Measurements from ENCODE around the gene KIDINS220.

The KIDINS220 gene

DNA sequence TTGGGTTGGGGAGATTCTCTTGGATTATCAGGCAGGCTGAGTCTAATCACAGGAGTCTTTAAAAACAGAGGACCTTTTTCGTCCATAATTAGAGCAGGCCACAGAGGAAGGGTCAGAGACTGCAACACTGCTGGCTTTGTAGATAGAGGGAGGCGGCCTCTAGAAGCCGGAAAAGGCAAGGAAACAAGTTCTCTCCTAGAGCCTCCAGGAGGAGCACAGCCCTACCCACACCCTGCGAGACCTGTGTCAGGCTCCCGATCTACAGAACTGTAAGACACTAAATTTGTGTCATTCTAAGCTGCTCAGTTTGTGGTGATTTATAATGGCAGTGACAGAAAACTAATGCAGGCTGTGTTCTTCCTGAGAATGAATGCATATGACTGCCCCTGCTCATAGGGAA lies 140.2 kb downstream of the KIDINS220 start:
- no peak for DNase-seq (ENCODE audit: low read depth)

DNA sequence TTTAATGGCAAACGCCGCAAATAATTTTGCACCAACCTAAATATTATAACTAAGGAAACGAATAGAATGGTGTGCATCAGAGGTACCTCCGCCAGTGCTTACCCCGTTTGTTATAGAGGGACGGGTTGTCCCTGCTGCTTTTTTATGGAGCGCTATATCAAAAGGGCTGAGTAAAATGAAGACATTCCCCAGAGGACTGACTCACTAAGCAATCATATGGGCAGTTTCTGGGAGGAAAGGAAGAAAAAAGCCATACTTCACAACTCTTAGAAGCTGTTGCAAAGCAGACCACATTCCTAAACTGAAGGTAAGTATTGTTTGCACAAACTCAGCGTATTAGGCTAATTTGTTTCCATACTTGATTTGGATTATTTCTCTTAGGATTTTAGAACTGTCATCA lies 142.7 kb downstream of the KIDINS220 start:
- DNase-seq (ENCODE audit: low read depth), result no peak

DNA sequence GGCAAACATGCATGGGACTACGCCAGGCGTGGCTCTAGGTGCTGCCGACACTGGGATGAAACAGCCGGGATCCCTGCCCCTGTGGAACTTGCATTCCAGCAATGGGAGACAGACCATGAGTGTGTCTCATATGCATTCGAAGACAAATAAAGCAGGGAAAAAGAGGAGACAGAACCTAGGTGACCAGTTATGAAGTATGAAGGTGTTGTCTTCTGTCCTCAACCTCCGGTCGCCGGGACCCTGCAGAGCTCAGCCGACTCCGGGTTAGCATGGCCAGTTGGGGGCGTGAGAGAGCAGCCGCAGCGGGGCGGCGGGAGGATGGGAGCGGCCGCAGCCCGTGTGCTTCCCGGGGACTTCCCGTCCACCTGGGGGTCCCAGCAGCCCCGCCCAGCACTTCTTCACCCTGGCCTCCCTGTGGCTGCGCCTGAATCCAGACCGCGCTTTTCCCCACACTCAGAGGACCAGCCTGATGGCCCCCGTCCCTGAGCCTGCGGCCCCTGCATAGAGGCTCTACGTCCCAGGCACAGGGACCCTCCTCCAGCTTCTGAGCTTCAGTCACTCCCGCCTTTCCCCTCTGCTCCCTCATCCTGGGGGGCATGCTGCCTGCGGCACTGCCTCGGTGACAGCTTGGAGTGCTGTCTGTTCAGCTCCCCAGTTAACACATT lies 144.1 kb downstream of the KIDINS220 start:
- DNase-seq (ENCODE audit: low read depth), result no peak

DNA sequence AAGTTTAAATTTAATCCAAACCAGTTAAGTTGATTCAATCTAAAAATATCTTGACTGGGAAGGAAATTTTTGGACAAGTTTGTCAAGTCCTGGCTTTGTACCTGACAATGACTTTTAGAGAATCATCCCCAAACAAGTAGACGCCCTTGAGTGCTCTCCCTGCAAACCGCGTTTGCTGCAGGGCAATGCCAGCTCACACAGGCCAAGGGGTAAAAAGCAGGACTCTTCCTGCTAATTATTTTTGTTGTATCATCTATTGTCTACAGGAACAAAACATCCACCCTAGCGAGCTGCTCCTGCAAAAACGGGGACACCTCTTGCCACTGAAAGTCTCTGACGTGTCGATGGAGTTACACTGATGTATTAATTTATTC lies 144.6 kb downstream of the KIDINS220 start:
- no peak for DNase-seq (ENCODE audit: low read depth)

DNA sequence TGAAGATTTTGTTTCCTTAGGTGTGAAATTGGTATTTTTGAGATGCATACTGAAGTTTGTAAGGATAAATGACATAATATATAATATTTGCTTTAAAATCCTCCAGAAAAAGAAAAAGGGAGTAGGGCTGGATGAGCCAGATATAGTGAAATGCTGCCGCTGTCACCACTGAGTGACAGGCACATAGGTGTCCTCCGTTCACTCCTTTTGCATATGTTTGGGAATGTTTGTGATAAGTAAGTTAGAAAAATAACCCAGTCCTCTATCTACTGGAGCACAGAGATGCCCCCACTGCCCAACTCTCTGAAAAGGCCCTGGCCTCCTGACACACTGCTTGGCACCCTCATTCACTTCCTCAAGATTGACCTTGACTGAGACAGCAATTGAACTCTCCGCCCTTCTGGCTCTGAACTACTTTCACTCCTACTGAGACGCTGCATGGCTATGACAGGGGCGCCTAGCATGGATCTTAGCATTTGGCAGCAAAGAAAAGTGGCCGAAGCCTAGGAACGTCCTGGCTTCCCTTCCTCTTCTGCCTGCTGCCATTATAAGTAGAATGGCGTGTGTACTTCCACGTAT lies 145.5 kb downstream of the KIDINS220 start:
- no peak for DNase-seq (ENCODE audit: low read depth)

DNA sequence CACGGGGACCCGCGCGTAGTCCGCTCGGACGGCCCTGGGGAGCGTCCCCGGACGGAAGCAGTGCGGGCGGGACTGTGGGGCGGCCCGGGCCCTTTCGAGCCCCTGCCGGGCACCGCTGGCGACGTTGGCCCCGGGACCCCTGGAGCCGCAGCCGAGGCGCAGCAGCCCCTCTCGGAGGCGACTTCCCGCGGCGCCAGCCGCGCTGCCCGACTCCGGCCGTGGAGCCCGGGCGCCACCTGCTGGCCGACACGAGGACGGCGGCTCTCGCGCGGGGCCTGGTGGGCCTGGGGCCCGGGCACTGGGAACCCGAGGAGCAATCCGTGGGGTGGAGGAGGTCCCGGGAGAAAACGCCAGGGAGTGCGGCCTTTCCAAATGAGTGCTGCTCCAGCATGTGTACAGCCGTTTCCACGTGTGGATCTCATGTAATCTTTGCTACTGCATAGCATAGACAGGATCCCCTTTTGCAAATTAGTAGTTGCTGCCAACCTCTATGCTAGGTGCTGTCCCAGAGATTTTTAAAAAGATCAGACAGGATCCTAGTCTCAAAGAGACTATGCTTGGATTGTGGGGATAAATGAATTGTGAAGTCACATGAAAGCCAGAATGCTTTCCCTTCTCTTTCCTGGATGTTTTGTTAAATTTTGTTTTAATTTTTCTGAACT lies 151.6 kb downstream of the KIDINS220 start:
- peak; percentile 63 for DNase-seq (ENCODE audit: low read depth)

DNA sequence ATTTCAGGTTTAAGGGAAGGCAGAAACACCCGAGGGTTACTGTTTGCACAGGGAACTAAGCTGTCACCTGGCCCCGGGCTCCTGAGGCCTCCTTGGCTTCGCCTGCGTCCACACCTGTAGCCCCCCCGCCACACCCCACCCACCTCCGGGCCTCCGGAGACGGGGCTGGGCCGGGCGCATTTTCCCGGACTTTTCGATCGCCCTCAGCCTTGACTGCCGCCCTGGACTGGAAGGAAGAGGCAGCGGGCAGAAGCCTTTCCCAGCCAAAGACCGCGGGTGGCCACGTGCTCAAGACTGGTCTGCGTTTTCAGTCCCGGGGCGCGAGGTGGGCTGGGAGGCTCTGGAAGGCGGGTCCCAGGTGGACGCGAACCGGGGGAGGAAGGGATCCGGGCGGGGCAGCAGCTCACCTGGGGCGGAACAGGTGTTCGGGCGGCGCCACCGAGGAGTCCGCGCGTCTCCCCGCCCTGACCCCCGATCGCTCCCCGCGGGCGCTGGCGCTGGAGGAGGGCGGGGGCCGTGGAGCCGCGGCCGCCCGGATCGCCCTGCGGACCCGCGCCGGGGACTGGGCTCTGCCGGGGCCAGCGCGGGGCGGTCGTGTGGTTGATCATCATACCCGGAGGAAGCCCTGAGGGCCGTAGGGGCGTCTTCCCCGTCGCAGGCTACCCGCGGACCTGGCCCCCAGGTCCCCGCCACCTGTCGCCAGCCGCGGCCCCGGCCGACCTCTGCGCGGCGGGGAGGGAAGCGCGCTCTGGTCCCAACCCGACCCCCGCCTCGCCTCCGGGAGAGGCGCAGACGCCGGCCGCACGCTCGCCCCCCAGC lies 152.3 kb downstream of the KIDINS220 start:
- no peak for DNase-seq (ENCODE audit: low read depth)

DNA sequence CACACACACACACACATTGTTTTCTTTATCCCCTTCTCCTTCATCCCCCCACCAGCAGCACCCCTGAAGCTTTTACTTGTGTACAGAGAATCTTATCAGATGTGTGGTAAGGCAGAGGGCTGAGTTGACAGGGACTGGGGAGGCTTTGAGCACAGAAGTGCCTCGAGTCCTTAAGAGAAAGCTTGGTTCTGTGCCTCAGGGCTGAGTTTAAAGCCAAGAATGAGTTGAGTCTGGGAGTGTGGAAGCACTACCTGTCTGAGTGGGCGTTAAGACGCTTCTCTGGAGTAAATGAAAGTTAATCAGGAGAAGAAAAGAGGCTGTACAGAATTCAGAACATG lies 152.9 kb downstream of the KIDINS220 start:
- no peak for DNase-seq (ENCODE audit: low read depth)

DNA sequence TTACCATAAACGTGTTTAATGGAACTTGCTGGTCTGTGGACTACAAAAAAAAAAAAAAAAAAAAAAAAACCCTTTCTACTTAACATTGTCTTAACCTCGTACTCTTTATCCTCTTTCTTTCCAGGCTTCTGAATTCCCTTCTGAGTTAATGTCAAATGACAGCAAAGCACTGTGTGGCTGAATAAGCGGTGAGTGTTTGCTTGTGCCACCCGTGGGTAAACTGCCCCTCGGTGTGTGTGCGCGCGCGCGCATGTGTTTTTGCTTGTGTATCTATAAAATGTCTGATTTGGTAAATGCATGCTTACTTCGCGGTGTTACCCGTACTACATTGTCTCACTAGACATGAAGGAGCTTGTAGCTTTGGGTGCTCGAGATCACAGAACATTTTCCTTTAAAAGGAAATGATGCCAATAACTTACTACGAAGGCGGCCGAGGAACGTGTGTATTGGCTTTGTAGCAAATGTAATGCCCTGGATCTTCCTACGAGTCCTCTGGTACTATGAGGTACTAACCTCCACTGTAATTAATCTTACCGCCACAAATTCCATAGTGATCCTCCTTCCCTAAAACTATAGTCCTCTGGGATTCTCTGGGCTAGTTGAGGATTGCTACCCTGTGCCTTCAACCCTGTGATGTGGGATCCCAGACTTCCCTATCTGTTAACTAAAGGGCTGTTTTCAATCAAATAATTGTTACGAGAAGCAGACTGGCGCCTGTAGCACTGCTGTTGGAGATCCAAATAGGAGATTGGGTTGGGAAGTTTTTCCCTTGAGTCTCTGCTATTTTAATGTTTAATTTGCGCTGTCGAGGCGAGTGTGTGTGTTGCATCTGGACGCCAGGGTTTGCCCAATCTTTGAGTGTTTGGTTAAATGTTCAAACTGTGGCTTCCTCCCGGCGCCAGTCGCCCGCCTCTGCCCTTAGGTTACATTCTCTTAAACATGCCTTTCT lies 154.4 kb downstream of the KIDINS220 start:
- no peak for DNase-seq (ENCODE audit: low read depth)

DNA sequence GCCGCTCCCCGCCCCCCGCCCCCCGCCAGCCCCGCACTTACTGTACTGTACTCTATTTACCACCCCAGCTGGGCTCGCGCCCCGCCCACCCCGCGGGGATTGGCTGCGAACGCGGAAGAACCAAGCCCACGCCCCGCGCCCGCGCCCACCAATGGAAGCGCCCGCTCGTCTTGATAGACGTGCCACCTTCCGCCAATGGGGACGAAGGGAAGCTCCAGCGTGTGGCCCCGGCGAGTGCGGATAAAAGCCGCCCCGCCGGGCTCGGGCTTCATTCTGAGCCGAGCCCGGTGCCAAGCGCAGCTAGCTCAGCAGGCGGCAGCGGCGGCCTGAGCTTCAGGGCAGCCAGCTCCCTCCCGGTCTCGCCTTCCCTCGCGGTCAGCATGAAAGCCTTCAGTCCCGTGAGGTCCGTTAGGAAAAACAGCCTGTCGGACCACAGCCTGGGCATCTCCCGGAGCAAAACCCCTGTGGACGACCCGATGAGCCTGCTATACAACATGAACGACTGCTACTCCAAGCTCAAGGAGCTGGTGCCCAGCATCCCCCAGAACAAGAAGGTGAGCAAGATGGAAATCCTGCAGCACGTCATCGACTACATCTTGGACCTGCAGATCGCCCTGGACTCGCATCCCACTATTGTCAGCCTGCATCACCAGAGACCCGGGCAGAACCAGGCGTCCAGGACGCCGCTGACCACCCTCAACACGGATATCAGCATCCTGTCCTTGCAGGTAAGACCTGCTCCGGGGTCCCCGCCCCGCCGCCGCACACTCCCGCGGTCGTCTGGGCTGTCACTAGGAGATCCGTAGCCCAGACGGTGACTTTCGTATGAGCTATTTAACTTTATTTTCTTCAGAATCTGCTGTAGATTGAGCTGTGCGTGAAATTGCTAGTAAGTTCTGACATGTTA lies 155.4 kb downstream of the KIDINS220 start, which contains the start of gene ID2:
Gene ID2 (plus strand): TSS at position 271 of the 907 bp plus-strand sequence. CDS start 110 bp downstream, at position 381.
- peak; percentile 98 for DNase-seq (ENCODE audit: low read depth)

DNA sequence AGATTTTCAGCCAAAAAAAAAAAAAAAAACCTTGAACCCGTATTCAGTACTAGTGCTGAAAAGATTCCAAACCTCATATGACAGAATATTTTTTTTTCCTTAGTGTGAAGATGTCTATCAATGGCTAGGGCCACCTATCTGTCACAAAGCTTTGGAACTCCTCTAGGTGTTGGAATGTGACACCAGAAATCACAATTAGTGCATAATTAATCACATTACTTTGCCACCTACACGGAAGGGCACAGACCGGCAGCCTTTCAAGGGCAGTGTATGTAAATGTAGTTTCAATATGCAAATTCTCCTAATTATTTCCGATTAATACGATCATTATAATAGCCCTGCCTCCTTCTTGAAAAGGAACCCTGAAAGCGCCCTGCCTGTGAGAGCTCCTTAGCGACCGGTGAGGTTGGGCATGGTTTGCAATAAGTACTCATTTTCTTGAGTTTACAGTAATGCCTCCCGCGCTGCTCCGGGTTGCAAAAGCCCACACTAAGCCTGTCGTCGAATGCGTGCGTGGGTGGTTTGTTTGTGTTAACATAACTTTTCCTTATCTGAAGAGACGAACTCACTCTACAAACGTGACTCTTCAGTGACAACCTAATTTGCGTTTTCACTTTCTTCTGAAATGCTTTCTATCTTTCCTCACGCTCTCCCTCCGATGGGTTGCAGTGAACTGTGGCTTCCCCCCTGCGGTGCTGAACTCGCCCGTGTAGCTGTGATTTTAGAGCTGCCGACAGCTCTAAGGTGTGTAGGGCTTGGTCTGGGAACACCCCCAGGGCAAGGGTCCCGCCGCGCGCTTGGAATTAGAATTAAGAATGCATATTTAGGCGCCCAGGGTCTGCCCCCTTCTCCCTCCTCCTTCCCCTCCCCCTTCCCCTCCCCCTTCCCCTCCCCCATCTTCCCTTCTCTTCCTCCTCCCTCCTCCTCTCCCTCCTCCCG lies 156.3 kb downstream of the KIDINS220 start:
- DNase-seq (ENCODE audit: low read depth), result no peak

DNA sequence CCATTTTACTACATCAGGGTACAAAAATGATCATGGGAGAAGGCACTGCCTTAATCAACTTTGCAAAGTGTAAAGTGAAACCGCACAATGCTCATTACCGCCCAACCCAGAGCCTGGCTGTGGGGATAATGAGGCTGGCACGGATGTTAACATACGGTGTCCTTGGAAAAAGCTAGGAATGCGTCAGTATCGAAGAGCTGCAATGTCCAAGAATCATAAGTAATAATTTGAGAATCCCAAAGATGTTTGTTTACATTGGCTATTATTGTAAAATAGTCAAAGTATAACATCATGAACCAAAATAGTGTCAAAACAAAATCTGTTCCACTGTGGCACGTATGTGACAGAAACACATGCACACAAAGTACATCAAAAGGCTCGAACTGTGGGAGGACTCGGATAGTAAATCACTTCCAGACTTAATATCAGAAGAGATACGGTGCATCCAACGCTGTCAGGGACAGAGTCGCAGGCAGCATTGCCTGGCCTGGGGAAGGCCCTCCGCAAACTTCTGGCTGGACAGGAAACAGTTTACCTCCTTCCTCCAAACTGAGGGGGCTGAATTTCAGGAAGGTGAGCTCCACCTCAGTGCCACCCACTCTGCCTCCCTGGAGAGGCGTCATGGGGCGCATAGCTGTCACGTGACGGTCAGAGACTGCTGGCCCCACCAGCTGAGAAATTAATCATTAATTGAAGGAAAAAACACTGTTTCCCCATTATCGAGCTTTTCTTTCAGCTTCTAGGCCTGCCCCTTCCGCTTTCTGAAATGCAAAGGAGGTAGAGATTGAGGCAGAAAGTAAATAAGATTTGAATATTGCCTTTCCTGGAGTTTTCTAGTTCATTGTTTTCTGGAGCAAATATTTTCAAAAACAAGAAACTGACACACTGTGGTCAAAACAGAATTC lies 157.3 kb downstream of the KIDINS220 start:
- no peak for DNase-seq (ENCODE audit: low read depth)

DNA sequence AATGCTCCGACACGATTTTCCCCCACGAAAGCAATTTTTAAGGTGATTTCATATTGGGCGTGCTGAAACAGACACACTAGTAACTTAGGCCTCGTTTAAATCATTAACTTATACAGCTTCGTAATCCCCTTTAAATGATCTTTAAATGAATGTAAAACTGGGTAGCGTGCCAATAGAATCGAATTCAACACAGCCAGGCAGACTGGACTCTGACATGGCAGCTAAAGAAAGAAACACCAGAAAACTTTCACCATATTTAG lies 157.9 kb downstream of the KIDINS220 start:
- DNase-seq (ENCODE audit: low read depth), result no peak

Data from stimulated activated CD8-positive, alpha-beta memory T cell treated with anti-CD3 and anti-CD28 coated beads, Interleukin-12 subunit alpha, Interleukin-12 subunit beta, amount 100 ng/mL, for 1 hour (primary cell).